Activated CD4-positive, alpha-beta T cell treated with anti-CD3 and anti-CD28 coated beads for 36 hours (primary cell): ENCODE results near the gene SSBP4. TPM values are rescaled to one million over a fixed set of nuclear protein-coding genes. Genes with fewer than 3 reads are reported as not detected.

ENCODE experiments used
- ATAC-seq: fragments of 200-7000 bp; cut with Tn5 transposase; one replicate; pipeline ENCODE4 v1.10.0; 2021; ENCODE audit warnings: mild to moderate bottlenecking, moderate library complexity
- CTCF ChIA-PET: fragments of 350-600 bp; sonication (Branson Sonifier 250); formaldehyde crosslinking; loops from one replicate; lab custom pipeline; 2021; ENCODE audit warnings: antibody characterized with exemption; lab: Charles Lee
- POLR2A ChIA-PET: fragments of 350-600 bp; sonication (Branson Sonifier 250); formaldehyde crosslinking; loops from one replicate; lab custom pipeline; 2021; ENCODE audit warnings: antibody characterized with exemption, inconsistent platforms; lab: Charles Lee
- DNase-seq: peaks from one replicate; pipeline ENCODE4 v3.0.0-alpha.2; 2020
- H3K27ac Mint-ChIP-seq: one replicate; pipeline ENCODE4 v1.8.0; 2021; ENCODE audit warnings: mixed read lengths
- H3K27me3 Mint-ChIP-seq: one replicate; pipeline ENCODE4 v1.8.0; 2021; ENCODE audit warnings: mixed read lengths
- H3K36me3 Mint-ChIP-seq: one replicate; pipeline ENCODE4 v1.8.0; 2021; ENCODE audit warnings: low read depth, mixed read lengths
- H3K4me1 Mint-ChIP-seq: one replicate; pipeline ENCODE4 v1.8.0; 2021; ENCODE audit warnings: mixed read lengths
- H3K4me3 Mint-ChIP-seq: one replicate; pipeline ENCODE4 v1.8.0; 2021; ENCODE audit warnings: mild to moderate bottlenecking, moderate library complexity, mixed read lengths
- H3K9me3 Mint-ChIP-seq: one replicate; pipeline ENCODE4 v1.8.0; 2021; ENCODE audit warnings: low read depth, mixed read lengths
- intact Hi-C, 2 experiments: fragments of 100-400 bp; cut with DNase I in 1 of 2; cut with micrococcal nuclease in 1 of 2; formaldehyde crosslinking; loops; one replicate each; pipeline versions ENCODE4 v1.14.2 to v1.15.1; 2022 to 2024; cut with DNase I, micrococcal nuclease
- total RNA-seq, 2 experiments: library from RNA; stranded (reverse); gene quantifications; one replicate each; pipeline ENCODE4 v1.2.3, GENCODE V29; 2021

Gene SSBP4
- total RNA-seq, 2 experiments from 2014 or later, result 71.7 to 79.3 TPM

- no peaks in the 10 kb centered on the region for H3K9me3 Mint-ChIP-seq
- ChIA-PET POLR2A (interaction anchor here (1.1 to 1.9 kb wide), 2 partner anchors 10 to 147 kb away, joined by 3 to 8 read pairs; partner anchors contain the start of genes JUND and SSBP4), CTCF (interaction anchor here (0.5 to 0.7 kb wide), 2 partner anchors 9 to 16 kb away, joined by 3 to 4 read pairs; partner anchors contain the start of gene SSBP4)
- H3K27ac Mint-ChIP-seq, result no peak overlapping the region
- intact Hi-C loops, result no loop called here
- no peak for ATAC-seq
- no peaks in the 10 kb centered on the region for H3K27me3 Mint-ChIP-seq
- H3K4me1 Mint-ChIP-seq, result peaks cover 41% of the 10 kb centered on the region
- no peak for DNase-seq
- peaks cover 4% of the 10 kb centered on the region for H3K36me3 Mint-ChIP-seq
- H3K4me3 Mint-ChIP-seq, result no peak overlapping the region
These were observed 9.1 kb downstream of the SSBP4 start for GRCh38 chr19:18428173-18428786.

GRCh38 chr19:18428787-18429674 lies 9.8 kb downstream of the SSBP4 start:
- peaks cover 34% of the 10 kb centered on the region for H3K4me1 Mint-ChIP-seq
- peak; percentile 85 for ATAC-seq
- H3K27ac Mint-ChIP-seq, result no peak overlapping the region
- ChIA-PET POLR2A (interaction anchor here (1.1 to 1.9 kb wide), 2 partner anchors 11 to 147 kb away, joined by 3 to 8 read pairs; partner anchors contain the start of genes JUND and SSBP4), CTCF (interaction anchor here (0.5 to 0.7 kb wide), 3 partner anchors 10 to 17 kb away, joined by 3 to 4 read pairs (median 3); partner anchors contain the start of gene SSBP4)
- DNase-seq, result peak; percentile 88
- no peaks in the 10 kb centered on the region for H3K9me3 Mint-ChIP-seq
- H3K36me3 Mint-ChIP-seq, result peaks cover 4% of the 10 kb centered on the region
- no peaks in the 10 kb centered on the region for H3K27me3 Mint-ChIP-seq
- intact Hi-C loops, result no loop called here
- no peak overlapping the region for H3K4me3 Mint-ChIP-seq

- H3K4me1 Mint-ChIP-seq, result peaks cover 29% of the 10 kb centered on the region
- no peaks in the 10 kb centered on the region for H3K27me3 Mint-ChIP-seq
- peak overlapping the region; percentile 39 for H3K4me3 Mint-ChIP-seq
- no peak overlapping the region for H3K27ac Mint-ChIP-seq
- ATAC-seq (no peak), DNase-seq (no peak)
- POLR2A ChIA-PET, result no interaction called here
- CTCF ChIA-PET, result no interaction called here
- intact Hi-C loops, result no loop called here
- H3K36me3 Mint-ChIP-seq, result peaks cover 7% of the 10 kb centered on the region
- H3K9me3 Mint-ChIP-seq, result no peaks in the 10 kb centered on the region
These were observed 10.7 kb downstream of the SSBP4 start for GRCh38 chr19:18429717-18430416.

- no peak overlapping the region for H3K27ac Mint-ChIP-seq
- no peak for ATAC-seq
- intact Hi-C loops, result no loop called here
- DNase-seq, result no peak
- POLR2A ChIA-PET, result no interaction called here
- H3K27me3 Mint-ChIP-seq, result no peaks in the 10 kb centered on the region
- CTCF ChIA-PET, result no interaction called here
- H3K9me3 Mint-ChIP-seq, result no peaks in the 10 kb centered on the region
- H3K4me1 Mint-ChIP-seq, result peaks cover 28% of the 10 kb centered on the region
- H3K36me3 Mint-ChIP-seq, result peaks cover 8% of the 10 kb centered on the region
- H3K4me3 Mint-ChIP-seq, result no peak overlapping the region
These were observed 11.4 kb downstream of the SSBP4 start for GRCh38 chr19:18430417-18431144.

- no peak for DNase-seq
- Mint-ChIP-seq H3K27me3 (no peaks in the 10 kb centered on the region), H3K9me3 (no peaks in the 10 kb centered on the region), H3K4me1 (peaks cover 30% of the 10 kb centered on the region), H3K4me3 (no peak overlapping the region), H3K27ac (no peak overlapping the region), H3K36me3 (peaks cover 13% of the 10 kb centered on the region)
- intact Hi-C loops, result no loop called here
- POLR2A ChIA-PET, result interaction anchor here (0.8 kb wide), 1 partner anchor 150 kb away, joined by 4 read pairs; the partner anchor contains the start of gene JUND
- no peak for ATAC-seq
- CTCF ChIA-PET, result interaction anchor here (1.2 kb wide), 1 partner anchor 12 kb away, joined by 3 read pairs; no protein-coding TSS in a partner anchor
These were observed 12.4 kb downstream of the SSBP4 start for GRCh38 chr19:18431351-18432197.

GRCh38 chr19:18432275-18433014 lies 13.2 kb downstream of the SSBP4 start:
- Mint-ChIP-seq H3K4me3 (no peak overlapping the region), H3K27ac (no peak overlapping the region), H3K4me1 (peaks cover 33% of the 10 kb centered on the region), H3K27me3 (no peaks in the 10 kb centered on the region), H3K9me3 (no peaks in the 10 kb centered on the region), H3K36me3 (peaks cover 13% of the 10 kb centered on the region)
- ChIA-PET POLR2A (interaction anchor here (0.8 kb wide), 1 partner anchor 151 kb away, joined by 4 read pairs; the partner anchor contains the start of gene JUND), CTCF (interaction anchor here (1.2 kb wide), 1 partner anchor 13 kb away, joined by 3 read pairs; no protein-coding TSS in a partner anchor)
- DNase-seq (no peak), ATAC-seq (no peak)
- intact Hi-C loops, result no loop called here

- ATAC-seq, result no peak
- Mint-ChIP-seq H3K27me3 (no peaks in the 10 kb centered on the region), H3K4me3 (no peak overlapping the region), H3K9me3 (no peaks in the 10 kb centered on the region), H3K27ac (no peak overlapping the region), H3K36me3 (peaks cover 13% of the 10 kb centered on the region), H3K4me1 (peaks cover 33% of the 10 kb centered on the region)
- POLR2A ChIA-PET, result no interaction called here
- CTCF ChIA-PET, result interaction anchor here (1.2 kb wide), 1 partner anchor 18 kb away, joined by 5 read pairs; no protein-coding TSS in a partner anchor
- DNase-seq, result no peak
- intact Hi-C loops, result no loop called here
These were observed 14.0 kb downstream of the SSBP4 start for GRCh38 chr19:18433015-18433691.

- intact Hi-C loops, result no loop called here
- Mint-ChIP-seq H3K4me3 (peak overlapping the region; percentile 15), H3K4me1 (peaks cover 31% of the 10 kb centered on the region), H3K9me3 (no peaks in the 10 kb centered on the region), H3K27ac (no peak overlapping the region), H3K36me3 (peaks cover 13% of the 10 kb centered on the region), H3K27me3 (no peaks in the 10 kb centered on the region)
- POLR2A ChIA-PET, result no interaction called here
- ATAC-seq, result no peak
- CTCF ChIA-PET, result interaction anchor here (0.9 to 1.2 kb wide), 3 partner anchors 15 to 46 kb away, joined by 4 to 7 read pairs (median 5); partner anchors contain the start of gene SSBP4
- DNase-seq, result no peak
These were observed 14.7 kb downstream of the SSBP4 start for GRCh38 chr19:18433735-18434398.
